H9 (cell line): Measurements from ENCODE around the gene FAM124A. TPM values are rescaled to one million over a fixed set of nuclear protein-coding genes. Genes with fewer than 3 reads are reported as not detected.

ENCODE experiments used
- DNase-seq: peaks from one replicate; pipeline ENCODE4 v3.0.0-alpha.2; 2017
- H2AFZ ChIP-seq: one replicate; pipeline ENCODE4 v1.6.1; 2013; ENCODE audit warnings: mild to moderate bottlenecking, low read length, control low read depth, moderate library complexity
- H2AK5ac ChIP-seq: 2 replicates; pipeline ENCODE4 v1.6.1; 2013; ENCODE audit warnings: low read length, control low read depth, mixed read lengths; ENCODE audit not compliant: insufficient read length
- H2BK120ac ChIP-seq: one replicate; pipeline ENCODE4 v1.6.1; 2013; ENCODE audit warnings: low read depth, mild to moderate bottlenecking, low read length, control low read depth, inconsistent platforms; ENCODE audit not compliant: poor library complexity, severe bottlenecking
- H2BK12ac ChIP-seq: 2 replicates; pipeline ENCODE4 v1.6.1; 2013; ENCODE audit warnings: low read length, control low read depth, mixed read lengths, low read depth; ENCODE audit not compliant: insufficient read length
- H2BK15ac ChIP-seq: 2 replicates; pipeline ENCODE4 v1.6.1; 2013; ENCODE audit warnings: low read depth, low read length, control low read depth
- H2BK20ac ChIP-seq: one replicate; pipeline ENCODE4 v1.6.1; 2013; ENCODE audit warnings: low read depth, mild to moderate bottlenecking, low read length, control low read depth, inconsistent platforms; ENCODE audit not compliant: poor library complexity, severe bottlenecking
- H2BK5ac ChIP-seq: 2 replicates; pipeline ENCODE4 v1.6.1; 2013; ENCODE audit warnings: low read length, control low read depth, mixed read lengths; ENCODE audit not compliant: insufficient read length
- H3K14ac ChIP-seq: 2 replicates; pipeline ENCODE4 v1.6.1; 2013; ENCODE audit warnings: low read length, control low read depth; ENCODE audit not compliant: insufficient read depth
- H3K18ac ChIP-seq: 2 replicates; pipeline ENCODE4 v1.6.1; 2013; ENCODE audit warnings: low read depth, mild to moderate bottlenecking, mixed read lengths, low read length, control low read depth; ENCODE audit not compliant: insufficient read length
- H3K23ac ChIP-seq: 2 replicates; pipeline ENCODE4 v1.6.1; 2013; ENCODE audit warnings: low read length, control low read depth, mixed read lengths, low read depth; ENCODE audit not compliant: insufficient read length
- H3K23me2 ChIP-seq: 2 replicates; pipeline ENCODE4 v1.6.1; 2013; ENCODE audit warnings: low read depth, mild to moderate bottlenecking, mixed read lengths, low read length, control low read depth; ENCODE audit not compliant: insufficient read length, poor library complexity, severe bottlenecking
- H3K27ac ChIP-seq: 2 replicates; pipeline ENCODE4 v1.5.1; 2013; ENCODE audit warnings: low read length, control low read depth, mixed read lengths, low read depth; ENCODE audit not compliant: insufficient read length
- H3K27me3 ChIP-seq: 2 replicates; pipeline ENCODE4 v1.6.1; 2013; ENCODE audit warnings: low read length, control low read depth, inconsistent platforms; ENCODE audit not compliant: insufficient read depth
- H3K4ac ChIP-seq: 2 replicates; pipeline ENCODE4 v1.6.1; 2013; ENCODE audit warnings: low read depth, mild to moderate bottlenecking, control low read depth, inconsistent platforms, low read length, moderate library complexity
- H3K4me1 ChIP-seq: 2 replicates; pipeline ENCODE4 v1.6.1; 2013; ENCODE audit warnings: low read length, control low read depth, inconsistent platforms; ENCODE audit not compliant: insufficient read depth
- H3K4me2 ChIP-seq: 2 replicates; pipeline ENCODE4 v1.6.1; 2013; ENCODE audit warnings: low read length, control low read depth, mixed read lengths; ENCODE audit not compliant: insufficient read length, insufficient read depth
- H3K56ac ChIP-seq: 2 replicates; pipeline ENCODE4 v1.6.1; 2013; ENCODE audit warnings: low read depth, mild to moderate bottlenecking, mixed read lengths, low read length, control low read depth; ENCODE audit not compliant: insufficient read length
- H3K79me1 ChIP-seq: 2 replicates; pipeline ENCODE4 v1.6.1; 2013; ENCODE audit warnings: low read depth, mild to moderate bottlenecking, moderate library complexity, low read length, control low read depth, inconsistent platforms; ENCODE audit not compliant: insufficient read depth, poor library complexity, severe bottlenecking
- H3K79me2 ChIP-seq: 2 replicates; pipeline ENCODE4 v1.6.1; 2013; ENCODE audit warnings: low read length, control low read depth, inconsistent platforms; ENCODE audit not compliant: insufficient read depth
- H3K9ac ChIP-seq: 2 replicates; pipeline ENCODE4 v1.6.1; 2013; ENCODE audit warnings: low read length, control low read depth, mixed read lengths; ENCODE audit not compliant: insufficient read length; ENCODE audit errors: extremely low read depth
- H3K9me3 ChIP-seq: one replicate; pipeline ENCODE4 v1.6.1; 2013; ENCODE audit warnings: low read depth, low read length, inconsistent platforms; ENCODE audit not compliant: control insufficient read depth
- H3T11ph ChIP-seq: one replicate; pipeline ENCODE4 v1.6.1; 2013; ENCODE audit warnings: mild to moderate bottlenecking, low read length, control low read depth, inconsistent platforms
- H4K20me1 ChIP-seq: one replicate; pipeline ENCODE4 v1.6.1; 2013; ENCODE audit not compliant: control insufficient read depth, insufficient read length, insufficient read depth
- H4K5ac ChIP-seq: 2 replicates; pipeline ENCODE4 v1.6.1; 2013; ENCODE audit warnings: low read depth, mild to moderate bottlenecking, mixed read lengths, low read length, control low read depth; ENCODE audit not compliant: insufficient read length
- H4K8ac ChIP-seq: replicated peaks from 2 replicates; pipeline ENCODE4 v1.6.1; 2013; ENCODE audit warnings: low read length, control low read depth, mixed read lengths, low read depth; ENCODE audit not compliant: insufficient read length
- H4K91ac ChIP-seq: 2 replicates; pipeline ENCODE4 v1.6.1; 2013; ENCODE audit warnings: low read depth, mild to moderate bottlenecking, moderate library complexity, mixed read lengths, low read length, control low read depth; ENCODE audit not compliant: insufficient read length
- H3K27ac Mint-ChIP-seq, 3 experiments: 2 replicates in 2 of 3; 3 replicates in 1 of 3; pipeline ENCODE4 v1.8.0; 2020 to 2021; ENCODE audit warnings: mixed read lengths in 3 of 3, mild to moderate bottlenecking in 1 of 3, moderate library complexity in 1 of 3
- H3K27me3 Mint-ChIP-seq: 2 replicates; pipeline ENCODE4 v1.8.0; 2021; ENCODE audit warnings: low read depth, mild to moderate bottlenecking, moderate library complexity, mixed read lengths
- H3K36me3 Mint-ChIP-seq, 3 experiments: 2 replicates in 2 of 3; 3 replicates in 1 of 3; pipeline ENCODE4 v1.8.0; 2020 to 2021; ENCODE audit warnings: low read depth in 3 of 3, mixed read lengths in 3 of 3; ENCODE audit not compliant: insufficient read depth in 1 of 3
- H3K4me1 Mint-ChIP-seq, 2 experiments: 2 replicates each; pipeline ENCODE4 v1.8.0; 2020; ENCODE audit warnings: mixed read lengths in 2 of 2
- H3K4me3 Mint-ChIP-seq, 2 experiments: 2 replicates in 1 of 2; 3 replicates in 1 of 2; pipeline ENCODE4 v1.8.0; 2020 to 2021; ENCODE audit warnings: mild to moderate bottlenecking in 2 of 2, mixed read lengths in 2 of 2, moderate library complexity in 1 of 2
- H3K9me3 Mint-ChIP-seq, 2 experiments: 2 replicates in 1 of 2; 3 replicates in 1 of 2; pipeline ENCODE4 v1.8.0; 2020; ENCODE audit warnings: mild to moderate bottlenecking in 2 of 2, mixed read lengths in 2 of 2, moderate library complexity in 1 of 2
- CTCF ChIP-seq: fragments of 200-600 bp; sonication (generic); conservative IDR thresholded peaks from 3 replicates; pipeline ENCODE4 v1.8.0; 2021; ENCODE audit warnings: antibody characterized with exemption, mild to moderate bottlenecking
- WGBS: extraction: QIAGEN DNeasy Blood & Tissue Kit; methylation state at CpG from one replicate; pipeline ENCODE4 v1.1.7; 2013; ENCODE audit warnings: missing lambda C conversion rate, low lambda C conversion rate, mixed read lengths; ENCODE audit not compliant: insufficient read length; ENCODE audit errors: extremely low coverage; 5-methylcytosine and 5-hydroxymethylcytosine counted together
- total RNA-seq: library from RNA; stranded (reverse); gene quantifications from 2 replicates; pipeline ENCODE4 v1.2.1, GENCODE V29; 2021

The FAM124A gene
- total RNA-seq, 1 experiment from 2014 or later = 41.9 TPM

GRCh38 chr13:51208716-51209115 is 13.5 kb upstream of the FAM124A start:
- no peak overlapping the region for H3K9ac ChIP-seq
- Mint-ChIP-seq H3K9me3 (no peaks in the 10 kb centered on the region; a peak in 1 of 5 replicates), H3K4me3 (no peak overlapping the region), H3K27me3 (peaks cover 12% of the 10 kb centered on the region), H3K36me3 (no peaks in the 10 kb centered on the region; a peak in 2 of 7 replicates), H3K27ac (no peak overlapping the region), H3K4me1 (peaks cover 23 to 28% of the 10 kb centered on the region in 2 experiments)
- DNase-seq = no peak
- H4K91ac ChIP-seq = no peak overlapping the region
- no peak overlapping the region for H2AFZ ChIP-seq
- H2BK15ac ChIP-seq = no peak overlapping the region
- no peak for TF ChIP-seq CTCF
- no peak overlapping the region for H3K4ac ChIP-seq
- H3K18ac ChIP-seq = no peak overlapping the region
- H3K79me2 ChIP-seq = no peaks in the 10 kb centered on the region
- no peak overlapping the region for H2BK5ac ChIP-seq
- H2AK5ac ChIP-seq = no peak overlapping the region
- H4K5ac ChIP-seq = no peak overlapping the region
- H3K27ac ChIP-seq = no peak overlapping the region
- no peaks in the 10 kb centered on the region for H3K79me1 ChIP-seq
- H3K56ac ChIP-seq = no peak overlapping the region
- H3K4me2 ChIP-seq = no peak overlapping the region
- H2BK20ac ChIP-seq = no peak overlapping the region
- H3K9me3 ChIP-seq = no peaks in the 10 kb centered on the region
- H4K20me1 ChIP-seq = no peaks in the 10 kb centered on the region
- H3K14ac ChIP-seq = no peak overlapping the region
- no peaks in the 10 kb centered on the region for H3K23me2 ChIP-seq
- no peak overlapping the region for H2BK120ac ChIP-seq
- no peak overlapping the region for H2BK12ac ChIP-seq
- no CpG with 5 or more reads among the region's 4 CpGs for WGBS
- no peak overlapping the region for H4K8ac ChIP-seq
- no peak overlapping the region for H3T11ph ChIP-seq
- no peaks in the 10 kb centered on the region for H3K27me3 ChIP-seq
- no peak overlapping the region for H3K23ac ChIP-seq
- H3K4me1 ChIP-seq = peaks cover 13% of the 10 kb centered on the region; the same call in 1 of the 2 replicates
